ENCODE results near the gene DDX10.

The DDX10 gene

GRCh38 chr11:108854346-108854745, 189.5 kb downstream of the DDX10 start:
- TF ChIP-seq FOXM1 (IDR thresholded peaks at IDR 0.05; ENCODE audit: borderline replicate concordance, low read depth) (no peak), CREB1 (IDR thresholded peaks at IDR 0.05; ENCODE audit: low read depth) (no peak), YY1 (IDR thresholded peaks at IDR 0.05; ENCODE audit: low read depth) (no peak), NFIC (IDR thresholded peaks at IDR 0.05) (no peak), TAF1 (IDR thresholded peaks at IDR 0.05; ENCODE audit: low read depth) (no peak), TEAD4 (IDR thresholded peaks at IDR 0.05) (no peak), REST (IDR thresholded peaks at IDR 0.05; ENCODE audit: low read depth) (no peak), EGR1 (IDR thresholded peaks at IDR 0.05) (no peak), CEBPB (IDR thresholded peaks at IDR 0.05) (no peak), EP300 (IDR thresholded peaks at IDR 0.05; ENCODE audit: borderline replicate concordance) (no peak)
- TF ChIP-seq, protein P1, sequence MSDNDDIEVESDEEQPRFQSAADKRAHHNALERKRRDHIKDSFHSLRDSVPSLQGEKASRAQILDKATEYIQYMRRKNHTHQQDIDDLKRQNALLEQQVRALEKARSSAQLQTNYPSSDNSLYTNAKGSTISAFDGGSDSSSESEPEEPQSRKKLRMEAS (IDR thresholded peaks at IDR 0.05), result no peak
- TF ChIP-seq, protein P2, sequence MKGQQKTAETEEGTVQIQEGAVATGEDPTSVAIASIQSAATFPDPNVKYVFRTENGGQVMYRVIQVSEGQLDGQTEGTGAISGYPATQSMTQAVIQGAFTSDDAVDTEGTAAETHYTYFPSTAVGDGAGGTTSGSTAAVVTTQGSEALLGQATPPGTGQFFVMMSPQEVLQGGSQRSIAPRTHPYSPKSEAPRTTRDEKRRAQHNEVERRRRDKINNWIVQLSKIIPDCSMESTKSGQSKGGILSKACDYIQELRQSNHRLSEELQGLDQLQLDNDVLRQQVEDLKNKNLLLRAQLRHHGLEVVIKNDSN (IDR thresholded peaks at IDR 0.05), result no peak

DNA sequence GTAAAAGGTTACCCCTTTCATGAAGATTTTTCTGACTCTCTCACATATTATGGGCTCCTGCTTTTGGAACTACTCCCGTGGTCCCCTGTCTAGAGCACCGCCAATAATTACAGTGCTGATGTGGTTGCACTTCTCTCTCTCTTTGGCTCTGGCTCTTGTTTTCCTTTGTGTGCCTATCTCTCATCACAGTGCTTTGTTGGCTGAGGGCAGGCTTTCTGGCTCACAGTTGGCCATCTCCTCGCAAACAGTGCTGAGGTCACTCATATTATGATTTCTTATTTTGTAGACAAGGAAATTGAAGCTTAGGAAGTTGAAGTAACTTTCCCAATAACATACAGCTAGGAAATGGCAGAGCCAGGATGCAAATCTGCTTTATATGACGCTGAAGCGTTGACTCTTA, 192.5 kb downstream of the DDX10 start:
- TF ChIP-seq, protein P1 (IDR thresholded peaks at IDR 0.05), result no peak
- TF ChIP-seq YY1 (IDR thresholded peaks at IDR 0.05; ENCODE audit: low read depth) (no peak), REST (IDR thresholded peaks at IDR 0.05; ENCODE audit: low read depth) (no peak), TAF1 (IDR thresholded peaks at IDR 0.05; ENCODE audit: low read depth) (no peak), CEBPB (IDR thresholded peaks at IDR 0.05) (no peak), EGR1 (IDR thresholded peaks at IDR 0.05) (no peak), EP300 (IDR thresholded peaks at IDR 0.05; ENCODE audit: borderline replicate concordance) (no peak), ZBTB7A (IDR thresholded peaks at IDR 0.05; ENCODE audit: low read depth) (no peak), FOXM1 (IDR thresholded peaks at IDR 0.05; ENCODE audit: borderline replicate concordance, low read depth) (no peak), RAD21 (IDR thresholded peaks at IDR 0.05; ENCODE audit: low read depth) (no peak), TCF12 (IDR thresholded peaks at IDR 0.05; ENCODE audit: low read depth) (no peak), TEAD4 (IDR thresholded peaks at IDR 0.05) (no peak)
- TF ChIP-seq, protein P2 (IDR thresholded peaks at IDR 0.05), result no peak

- TF ChIP-seq CEBPB (IDR thresholded peaks at IDR 0.05) (no peak), CREB1 (IDR thresholded peaks at IDR 0.05; ENCODE audit: low read depth) (no peak), ZBTB7A (IDR thresholded peaks at IDR 0.05; ENCODE audit: low read depth) (no peak)
Measured at GRCh38 chr11:108858622-108859021, 193.8 kb downstream of the DDX10 start.

DNA sequence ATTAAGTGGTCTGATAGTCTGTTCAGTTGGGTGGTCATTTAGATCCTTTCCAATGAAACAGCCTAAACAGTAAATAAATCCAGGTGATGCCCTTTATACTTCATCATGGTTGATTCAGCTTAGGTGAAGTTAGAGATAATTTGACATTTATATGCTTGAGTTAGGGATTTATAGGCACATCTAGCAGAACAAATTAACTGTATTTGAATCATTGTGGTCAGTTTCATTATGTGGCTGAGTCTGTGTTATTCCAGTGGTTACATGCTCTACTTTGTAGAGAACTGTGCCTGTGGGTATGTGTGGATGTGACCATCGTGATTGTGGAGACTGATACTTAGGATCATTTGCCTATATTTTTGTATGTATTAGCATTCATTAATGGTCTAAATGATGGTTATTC, 194.6 kb downstream of the DDX10 start:
- TF ChIP-seq REST (IDR thresholded peaks at IDR 0.05; ENCODE audit: low read depth) (no peak), CEBPB (IDR thresholded peaks at IDR 0.05) (no peak), EGR1 (IDR thresholded peaks at IDR 0.05) (no peak), TCF12 (IDR thresholded peaks at IDR 0.05; ENCODE audit: low read depth) (no peak)

- no peak for TF ChIP-seq RAD21 (IDR thresholded peaks at IDR 0.05; ENCODE audit: low read depth)
Measured at GRCh38 chr11:108863528-108863927, 198.7 kb downstream of the DDX10 start.

GRCh38 chr11:108865406-108865805, 200.5 kb downstream of the DDX10 start:
- TF ChIP-seq RAD21 (IDR thresholded peaks at IDR 0.05; ENCODE audit: low read depth) (no peak), EP300 (IDR thresholded peaks at IDR 0.05; ENCODE audit: borderline replicate concordance) (no peak), NFIC (IDR thresholded peaks at IDR 0.05) (no peak), CREB1 (IDR thresholded peaks at IDR 0.05; ENCODE audit: low read depth) (no peak)
